LNCaP clone FGC (cell line): ENCODE data around the gene RUNX2.
A peak's percentile ranks its signal among the peaks of the same experiment; 100 is the strongest.
"Not testable (repeated sequence)": the region's sequence is repeated elsewhere in the genome, so short reads cannot be mapped to it uniquely, and the experiment has no call there.

Experiments
- DNase-seq: peaks from one replicate; pipeline ENCODE4 v3.0.0-alpha.2; 2011; ENCODE audit warnings: low read depth
- H3K4me3 ChIP-seq: 2 replicates; pipeline ENCODE4 v1.5.1; 2011; ENCODE audit warnings: mild to moderate bottlenecking, low read depth, low read length, control low read depth
- CTCF ChIP-seq: IDR thresholded peaks from 2 replicates; pipeline ENCODE4 v1.5.1; 2012; ENCODE audit warnings: mild to moderate bottlenecking; ENCODE audit not compliant: control insufficient read depth, insufficient read depth; ENCODE audit errors: extremely low read depth

Gene RUNX2

DNA sequence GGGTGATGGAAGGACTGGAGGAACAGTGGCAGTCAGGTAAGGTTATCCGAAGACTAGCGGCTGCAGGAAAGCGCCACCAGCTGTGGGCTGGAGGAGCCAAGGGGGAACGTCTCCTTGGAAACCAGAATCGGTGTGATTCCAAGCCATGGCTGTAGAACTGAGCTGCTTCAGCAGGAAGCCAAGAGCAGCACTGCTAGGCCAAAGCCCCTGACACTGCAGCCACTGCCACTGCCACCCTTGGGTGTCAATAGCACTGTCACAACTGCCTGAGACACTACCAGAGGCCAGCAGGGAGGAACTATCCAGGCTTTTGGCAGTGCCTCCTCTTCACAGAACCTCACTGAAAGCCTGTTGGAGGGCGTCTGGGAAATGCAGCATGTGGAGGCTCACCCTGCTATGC is 339.2 kb downstream of the RUNX2 start:
- TF ChIP-seq CTCF: no peak
- H3K4me3 ChIP-seq: no peak overlapping the region
- DNase-seq: no peak

GRCh38 chr6:45667766-45668165 is 339.6 kb downstream of the RUNX2 start:
- no peak for TF ChIP-seq CTCF
- H3K4me3 ChIP-seq: no peak overlapping the region
- no peak for DNase-seq

- no peak for DNase-seq
- TF ChIP-seq CTCF: no peak
- no peak overlapping the region for H3K4me3 ChIP-seq
Measured at GRCh38 chr6:45668705-45669104, 340.6 kb downstream of the RUNX2 start.

DNA sequence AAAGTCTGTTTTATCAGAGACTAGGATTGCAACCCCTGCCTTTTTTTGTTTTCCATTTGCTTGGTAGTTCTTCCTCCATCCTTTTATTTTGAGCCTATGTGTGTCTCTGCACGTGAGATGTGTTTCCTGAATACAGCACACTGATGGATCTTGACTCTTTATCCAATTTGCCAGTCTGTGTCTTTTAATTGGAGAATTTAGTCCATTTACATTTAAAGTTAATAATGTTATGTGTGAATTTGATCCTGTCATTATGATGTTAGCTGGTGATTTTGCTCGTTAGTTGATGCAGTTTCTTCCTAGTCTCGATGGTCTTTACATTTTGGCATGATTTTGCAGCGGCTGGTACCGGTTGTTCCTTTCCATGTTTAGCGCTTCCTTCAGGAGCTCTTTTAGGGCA is 345.0 kb downstream of the RUNX2 start:
- not testable (repeated sequence) for H3K4me3 ChIP-seq, DNase-seq

- H3K4me3 ChIP-seq: not testable (repeated sequence)
Measured at GRCh38 chr6:45675166-45675565, 347.0 kb downstream of the RUNX2 start.

DNA sequence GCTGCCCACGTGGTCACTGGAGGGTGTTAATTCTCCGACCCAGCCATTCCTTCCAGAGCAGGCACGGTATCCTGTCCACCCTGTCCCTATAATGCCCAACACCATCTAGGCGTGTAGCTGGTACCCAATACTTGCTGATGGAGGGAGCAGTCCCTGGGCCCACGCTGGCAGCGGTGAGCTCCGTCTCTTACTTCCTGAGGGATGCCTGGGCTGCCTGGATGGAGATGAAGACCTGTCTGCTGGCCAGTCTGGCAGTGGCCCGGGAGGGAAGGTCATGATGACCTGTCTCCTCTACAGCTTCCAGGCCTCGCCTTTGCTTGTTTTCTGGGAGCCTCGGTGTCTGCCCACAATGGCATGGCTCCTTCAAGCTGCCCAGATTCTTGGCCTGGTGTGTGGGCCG is 347.5 kb downstream of the RUNX2 start:
- TF ChIP-seq CTCF: no peak
- H3K4me3 ChIP-seq: no peak overlapping the region
- DNase-seq: no peak

More at GRCh38 chr6:45675166-45675565, 347.0 kb downstream of the RUNX2 start:
- not testable (repeated sequence) for DNase-seq

DNA sequence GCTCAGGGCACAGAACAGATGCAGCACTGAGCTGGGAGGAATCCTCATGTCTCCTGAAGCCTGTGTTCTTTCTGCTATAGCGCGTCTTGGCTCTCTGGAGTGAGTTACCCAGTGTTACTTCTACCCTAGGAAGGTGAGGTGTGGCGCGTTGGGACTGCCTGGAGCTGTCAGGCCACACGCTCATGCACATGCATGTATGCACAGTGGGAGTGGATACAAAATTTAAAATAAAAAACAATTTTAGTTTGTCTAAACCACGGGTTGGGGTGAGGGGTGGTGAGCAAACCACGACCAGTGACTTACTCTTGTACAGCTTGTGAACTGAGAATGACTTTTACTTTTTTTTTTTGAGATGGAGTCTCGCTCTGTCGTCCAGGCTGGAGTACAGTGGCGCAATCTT is 348.2 kb downstream of the RUNX2 start:
- TF ChIP-seq CTCF: no peak
- DNase-seq: no peak
- H3K4me3 ChIP-seq: no peak overlapping the region

DNA sequence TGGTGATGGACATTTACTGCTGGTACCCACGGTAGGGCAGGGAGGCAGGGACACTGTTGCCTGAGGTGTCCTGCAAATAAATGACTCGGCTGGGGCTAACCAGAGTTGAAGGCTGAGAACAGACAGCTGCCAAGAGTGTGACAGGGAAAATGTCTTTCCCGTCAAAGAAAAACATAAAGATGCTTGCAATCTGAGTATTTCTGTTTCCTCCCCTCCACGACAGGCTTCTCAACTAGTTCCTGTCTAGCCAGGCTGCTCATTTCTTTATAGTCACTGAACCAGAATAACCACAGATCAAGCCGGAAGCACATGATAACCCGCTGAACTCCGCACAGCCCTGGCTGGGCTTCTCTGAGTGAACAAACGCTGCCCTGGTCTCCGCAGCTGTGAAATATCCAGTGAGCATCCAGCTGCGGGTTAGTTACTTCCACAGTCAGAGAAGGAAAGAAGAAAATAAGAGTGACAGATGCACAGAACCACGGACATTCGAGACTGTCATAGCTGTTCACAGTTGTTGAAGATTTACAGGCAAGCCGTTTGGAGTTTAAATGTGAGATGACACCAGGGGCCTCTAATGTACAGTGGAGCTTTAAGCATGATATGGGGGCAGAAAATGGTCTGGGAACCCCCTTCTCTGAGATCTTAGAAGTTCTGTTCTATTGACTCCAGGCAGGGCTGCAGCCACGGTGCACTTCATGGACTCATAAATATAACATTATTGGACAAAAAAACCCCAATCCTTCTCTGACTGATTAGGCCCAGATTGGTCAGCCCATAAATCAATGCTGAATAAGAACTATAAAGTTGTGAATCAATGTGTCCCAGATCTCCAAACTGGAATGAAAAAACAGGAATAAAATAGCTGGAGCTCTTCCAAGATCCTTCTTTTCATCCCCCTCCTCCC is 349.5 kb downstream of the RUNX2 start:
- DNase-seq: peak; percentile 45
- TF ChIP-seq CTCF: no peak
- H3K4me3 ChIP-seq: no peak overlapping the region
